A673 (cell line): ENCODE data around the gene AHRR. TPM values are rescaled to one million over a fixed set of nuclear protein-coding genes. Genes with fewer than 3 reads are reported as not detected.

Experiments
- BruUV-seq: library from RNA; stranded (reverse); fragments of 400-500 nt; replicated peaks from 2 replicates; lab custom pipeline; 2021; lab: Mats Ljungman, UMichigan
- CTCF ChIA-PET: fragments of 300-600 bp; sonication (Branson Sonifier 250); formaldehyde crosslinking; loops from one replicate; lab custom pipeline; 2022; ENCODE audit warnings: antibody characterized with exemption; lab: Charles Lee
- POLR2A ChIA-PET: fragments of 300-600 bp; sonication (Branson Sonifier 250); formaldehyde crosslinking; loops from one replicate; lab custom pipeline; 2022; ENCODE audit warnings: antibody characterized with exemption; ENCODE audit not compliant: low non-redundant PET; lab: Charles Lee
- DNase-seq: peaks from one replicate; pipeline ENCODE4 v3.0.0-alpha.2; 2015; ENCODE audit warnings: low spot score
- H3K27ac ChIP-seq: fragments of 200-600 bp; sonication (generic); 2 replicates; pipeline ENCODE4 v1.5.1; 2016; ENCODE audit warnings: mixed run types, low read depth, mild to moderate bottlenecking, mixed read lengths, antibody characterized with exemption, low read length; ENCODE audit not compliant: poor library complexity, severe bottlenecking
- H3K27me3 ChIP-seq: fragments of 200-600 bp; sonication (generic); replicated peaks from 2 replicates; pipeline ENCODE4 v1.6.1; 2017; ENCODE audit warnings: mixed run types, low read depth, mild to moderate bottlenecking, mixed read lengths, antibody characterized with exemption, low read length; ENCODE audit not compliant: insufficient read depth, poor library complexity
- H3K36me3 ChIP-seq: fragments of 200-600 bp; sonication (generic); 2 replicates; pipeline ENCODE4 v1.6.1; 2016; ENCODE audit warnings: mixed run types, mild to moderate bottlenecking, mixed read lengths, antibody characterized with exemption, low read length; ENCODE audit not compliant: insufficient read depth, poor library complexity, severe bottlenecking
- H3K4me1 ChIP-seq: fragments of 200-600 bp; sonication (generic); 2 replicates; pipeline ENCODE4 v1.6.1; 2017; ENCODE audit warnings: mixed run types, mild to moderate bottlenecking, mixed read lengths, antibody characterized with exemption, low read length; ENCODE audit not compliant: insufficient read depth, poor library complexity, severe bottlenecking
- H3K4me3 ChIP-seq: fragments of 200-600 bp; sonication (generic); 2 replicates; pipeline ENCODE4 v1.5.1; 2016; ENCODE audit warnings: low read depth, mixed run types, mild to moderate bottlenecking, mixed read lengths, low read length; ENCODE audit not compliant: poor library complexity, severe bottlenecking
- H3K9me3 ChIP-seq: fragments of 200-600 bp; sonication (generic); 2 replicates; pipeline ENCODE4 v1.6.1; 2016; ENCODE audit warnings: mixed run types, low read depth, mild to moderate bottlenecking, mixed read lengths, antibody characterized with exemption, low read length; ENCODE audit not compliant: poor library complexity, severe bottlenecking
- EZH2 ChIP-seq: fragments of 200-600 bp; sonication (generic); IDR thresholded peaks from 2 replicates; pipeline ENCODE4 v1.6.1; 2017; ENCODE audit warnings: borderline replicate concordance, low read depth, mild to moderate bottlenecking, mixed read lengths, antibody characterized with exemption, low read length; ENCODE audit not compliant: poor library complexity, severe bottlenecking
- intact Hi-C: fragments of 100-400 bp; cut with micrococcal nuclease; formaldehyde crosslinking; loops from one replicate; pipeline ENCODE4 v1.10.0; 2022; ENCODE audit not compliant: unreplicated experiment
- total RNA-seq: library from RNA; stranded (reverse); gene quantifications from 2 replicates; pipeline ENCODE4 v1.2.3, GENCODE V29; 2021
- TF ChIP-seq, protein P1 (sequence below): fragments of 300-800, 200-600 bp; sonication (generic); conservative IDR thresholded peaks from 2 replicates; pipeline ENCODE4 v1.5.1; 2017; ENCODE audit warnings: low read depth, mild to moderate bottlenecking, antibody characterized with exemption, low read length, moderate library complexity, mixed read lengths

Gene AHRR
- total RNA-seq, 1 experiment from 2014 or later, result 2.2 TPM

DNA sequence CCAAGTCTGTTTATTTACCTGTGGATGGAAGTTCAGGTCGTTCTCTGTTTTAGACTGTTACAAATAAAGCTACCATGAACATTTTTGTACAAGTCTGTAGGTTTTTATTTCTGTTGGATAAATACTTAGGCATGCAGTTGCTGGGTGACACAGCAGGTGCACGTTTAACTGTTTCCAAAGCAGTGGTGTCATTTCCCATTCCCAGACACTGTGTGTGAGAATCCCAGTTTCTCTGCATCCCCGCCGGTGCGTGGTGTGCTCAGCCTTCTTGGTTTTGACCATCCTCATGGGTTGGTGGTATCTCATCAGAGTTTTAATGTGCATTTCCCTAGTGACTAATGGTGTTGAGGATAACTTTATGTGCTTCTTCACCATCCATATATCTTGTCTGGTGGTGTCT is 27.2 kb downstream of the AHRR start:
- no peak overlapping the region for H3K27ac ChIP-seq
- H3K4me1 ChIP-seq, result peaks cover 11% of the 10 kb centered on the region
- ChIA-PET POLR2A (no interaction called here), CTCF (no interaction called here)
- DNase-seq, result no peak
- intact Hi-C loops, result no loop called here
- no peaks in the 10 kb centered on the region for H3K9me3 ChIP-seq
- no peaks in the 10 kb centered on the region for H3K27me3 ChIP-seq
- BruUV-seq, result no TSS peak
- no peaks in the 10 kb centered on the region for H3K36me3 ChIP-seq
- TF ChIP-seq EZH2, result no peak
- TF ChIP-seq, protein P1, sequence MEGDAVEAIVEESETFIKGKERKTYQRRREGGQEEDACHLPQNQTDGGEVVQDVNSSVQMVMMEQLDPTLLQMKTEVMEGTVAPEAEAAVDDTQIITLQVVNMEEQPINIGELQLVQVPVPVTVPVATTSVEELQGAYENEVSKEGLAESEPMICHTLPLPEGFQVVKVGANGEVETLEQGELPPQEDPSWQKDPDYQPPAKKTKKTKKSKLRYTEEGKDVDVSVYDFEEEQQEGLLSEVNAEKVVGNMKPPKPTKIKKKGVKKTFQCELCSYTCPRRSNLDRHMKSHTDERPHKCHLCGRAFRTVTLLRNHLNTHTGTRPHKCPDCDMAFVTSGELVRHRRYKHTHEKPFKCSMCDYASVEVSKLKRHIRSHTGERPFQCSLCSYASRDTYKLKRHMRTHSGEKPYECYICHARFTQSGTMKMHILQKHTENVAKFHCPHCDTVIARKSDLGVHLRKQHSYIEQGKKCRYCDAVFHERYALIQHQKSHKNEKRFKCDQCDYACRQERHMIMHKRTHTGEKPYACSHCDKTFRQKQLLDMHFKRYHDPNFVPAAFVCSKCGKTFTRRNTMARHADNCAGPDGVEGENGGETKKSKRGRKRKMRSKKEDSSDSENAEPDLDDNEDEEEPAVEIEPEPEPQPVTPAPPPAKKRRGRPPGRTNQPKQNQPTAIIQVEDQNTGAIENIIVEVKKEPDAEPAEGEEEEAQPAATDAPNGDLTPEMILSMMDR, result no peak
- H3K4me3 ChIP-seq, result no peak overlapping the region

DNA sequence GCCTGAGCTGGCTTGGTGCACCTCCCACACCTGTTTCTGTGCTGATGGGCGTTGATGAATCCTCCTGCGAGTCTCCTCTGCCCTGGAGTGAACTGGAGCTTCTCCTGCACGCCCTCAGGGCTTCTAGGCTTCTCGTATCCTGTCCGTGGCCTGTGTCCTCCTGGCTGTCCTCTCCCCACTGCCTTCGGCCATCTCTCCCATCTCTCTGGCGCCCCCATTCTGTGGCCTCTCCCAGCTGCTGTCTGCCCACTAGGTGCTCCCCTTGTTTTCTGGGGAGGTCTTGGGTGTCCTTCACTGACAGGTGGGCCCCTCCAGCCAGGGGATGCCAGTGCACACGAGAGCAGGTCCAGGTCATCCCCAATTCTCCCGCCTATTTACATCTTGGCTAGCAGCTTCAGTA is 28.8 kb downstream of the AHRR start:
- POLR2A ChIA-PET, result no interaction called here
- intact Hi-C loops, result no loop called here

DNA sequence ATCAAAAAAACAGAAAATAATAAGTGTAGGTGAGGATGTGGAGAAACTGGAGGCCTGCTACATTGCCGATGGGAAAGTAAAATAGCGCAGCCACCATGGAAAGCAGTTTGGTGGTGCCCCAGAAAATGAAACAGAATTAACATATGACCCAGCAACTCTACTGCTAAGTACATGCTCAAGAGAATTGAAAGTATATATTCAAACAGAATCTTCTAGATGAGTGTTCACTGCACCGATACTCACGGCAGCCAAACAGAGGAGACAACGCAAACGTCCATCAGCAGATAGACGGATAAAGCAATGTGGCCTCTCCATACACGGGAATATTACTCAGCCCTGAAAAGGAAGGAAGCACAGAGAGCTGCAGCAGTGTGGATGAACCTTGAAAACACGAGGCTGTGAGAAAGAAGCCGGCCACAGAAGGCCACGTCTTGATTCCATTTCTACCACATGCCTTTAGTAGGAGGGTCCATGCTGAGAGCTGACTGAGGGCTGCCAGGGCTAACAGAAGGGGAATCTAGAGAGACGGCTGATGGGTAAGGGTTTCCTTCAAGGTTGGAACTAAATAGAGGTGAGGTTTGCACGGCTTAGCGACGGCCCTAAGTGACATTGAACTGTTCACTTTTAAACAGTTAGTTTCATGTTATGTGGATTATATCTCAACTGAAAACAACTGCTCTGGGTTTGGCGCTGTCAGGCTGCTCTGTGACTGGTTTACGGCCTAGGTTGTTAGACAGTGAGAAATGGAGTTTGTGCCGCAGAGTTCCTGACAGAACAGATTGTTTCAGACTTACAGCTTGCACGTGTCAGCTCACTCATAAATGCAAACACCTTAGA is 29.8 kb downstream of the AHRR start:
- TF ChIP-seq, protein P1, result no peak
- no peak for TF ChIP-seq EZH2
- DNase-seq, result no peak
- ChIA-PET POLR2A (no interaction called here), CTCF (no interaction called here)
- H3K4me3 ChIP-seq, result no peak overlapping the region
- no TSS peak for BruUV-seq
- no peaks in the 10 kb centered on the region for H3K9me3 ChIP-seq
- H3K4me1 ChIP-seq, result peaks cover 5% of the 10 kb centered on the region
- no peaks in the 10 kb centered on the region for H3K27me3 ChIP-seq
- H3K27ac ChIP-seq, result no peak overlapping the region
- intact Hi-C loops, result no loop called here
- H3K36me3 ChIP-seq, result no peaks in the 10 kb centered on the region

More for the DNA sequence above, 28.8 kb downstream of the AHRR start:
- CTCF ChIA-PET, result interaction anchor here (0.7 kb wide), 1 partner anchor 59 kb away, joined by 5 read pairs; no protein-coding TSS in a partner anchor
- Histone ChIP-seq H3K27ac (no peak overlapping the region), H3K4me3 (no peak overlapping the region), H3K27me3 (no peaks in the 10 kb centered on the region), H3K4me1 (peaks cover 11% of the 10 kb centered on the region), H3K36me3 (no peaks in the 10 kb centered on the region), H3K9me3 (no peaks in the 10 kb centered on the region)
- TF ChIP-seq EZH2, result no peak
- TF ChIP-seq, protein P1, result peak; percentile 48
- no peak for DNase-seq
- BruUV-seq, result no TSS peak
